Measurements from ENCODE around the gene SHCBP1. TPM values are rescaled to one million over a fixed set of nuclear protein-coding genes. Genes with fewer than 3 reads are reported as not detected.

Gene SHCBP1
- total RNA-seq, 4 donors from 2014 or later = 0.13 to 0.83 (median 0.35) TPM

DNA sequence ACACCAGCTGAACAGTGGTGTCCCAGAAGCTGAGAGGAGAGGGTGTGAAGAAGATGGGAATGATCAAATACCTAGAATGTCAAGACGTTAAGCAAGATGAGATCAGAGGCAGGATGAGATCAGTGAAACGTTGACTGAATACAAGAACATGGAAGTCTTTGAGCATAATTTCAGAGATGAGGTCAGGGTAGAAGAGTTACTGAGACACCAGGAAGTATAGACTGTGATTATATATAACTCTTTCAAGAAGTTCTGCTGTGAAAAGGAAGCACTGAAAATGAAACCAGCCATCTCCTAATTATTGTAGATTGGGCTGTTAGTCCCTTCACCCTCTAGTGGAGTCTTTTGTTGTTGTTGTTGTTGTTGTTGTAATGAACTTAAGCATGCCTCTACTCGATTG, 9.1 kb downstream of the SHCBP1 start:
- H3K36me3 ChIP-seq = no peaks in the 10 kb centered on the region
- H3K9me3 ChIP-seq = no peaks in the 10 kb centered on the region
- DNase-seq (ENCODE audit: extremely low spot score) = no peak
- no peaks in the 10 kb centered on the region for H3K27me3 ChIP-seq
- no peak overlapping the region for H3K4me3 ChIP-seq
- H3K4me1 ChIP-seq = peaks cover 0 to 7% (median 2%) of the 10 kb centered on the region in 4 donors
- TF ChIP-seq, protein P1, sequence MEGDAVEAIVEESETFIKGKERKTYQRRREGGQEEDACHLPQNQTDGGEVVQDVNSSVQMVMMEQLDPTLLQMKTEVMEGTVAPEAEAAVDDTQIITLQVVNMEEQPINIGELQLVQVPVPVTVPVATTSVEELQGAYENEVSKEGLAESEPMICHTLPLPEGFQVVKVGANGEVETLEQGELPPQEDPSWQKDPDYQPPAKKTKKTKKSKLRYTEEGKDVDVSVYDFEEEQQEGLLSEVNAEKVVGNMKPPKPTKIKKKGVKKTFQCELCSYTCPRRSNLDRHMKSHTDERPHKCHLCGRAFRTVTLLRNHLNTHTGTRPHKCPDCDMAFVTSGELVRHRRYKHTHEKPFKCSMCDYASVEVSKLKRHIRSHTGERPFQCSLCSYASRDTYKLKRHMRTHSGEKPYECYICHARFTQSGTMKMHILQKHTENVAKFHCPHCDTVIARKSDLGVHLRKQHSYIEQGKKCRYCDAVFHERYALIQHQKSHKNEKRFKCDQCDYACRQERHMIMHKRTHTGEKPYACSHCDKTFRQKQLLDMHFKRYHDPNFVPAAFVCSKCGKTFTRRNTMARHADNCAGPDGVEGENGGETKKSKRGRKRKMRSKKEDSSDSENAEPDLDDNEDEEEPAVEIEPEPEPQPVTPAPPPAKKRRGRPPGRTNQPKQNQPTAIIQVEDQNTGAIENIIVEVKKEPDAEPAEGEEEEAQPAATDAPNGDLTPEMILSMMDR (IDR thresholded peaks at IDR 0.05) = no peak
- TF ChIP-seq POLR2AphosphoS5 (IDR thresholded peaks at IDR 0.05) = no peak
- TF ChIP-seq POLR2A (IDR thresholded peaks at IDR 0.05; ENCODE audit: low read depth) = no peak
- TF ChIP-seq EP300 (IDR thresholded peaks at IDR 0.05) = no peak
- no peak overlapping the region for H3K27ac ChIP-seq (replicated peaks in 1 of 4)
- WGBS = 66% methylated on average over 3 of the region's 3 CpGs
- intact Hi-C loops (cut with DNase I) = no loop called here

DNA sequence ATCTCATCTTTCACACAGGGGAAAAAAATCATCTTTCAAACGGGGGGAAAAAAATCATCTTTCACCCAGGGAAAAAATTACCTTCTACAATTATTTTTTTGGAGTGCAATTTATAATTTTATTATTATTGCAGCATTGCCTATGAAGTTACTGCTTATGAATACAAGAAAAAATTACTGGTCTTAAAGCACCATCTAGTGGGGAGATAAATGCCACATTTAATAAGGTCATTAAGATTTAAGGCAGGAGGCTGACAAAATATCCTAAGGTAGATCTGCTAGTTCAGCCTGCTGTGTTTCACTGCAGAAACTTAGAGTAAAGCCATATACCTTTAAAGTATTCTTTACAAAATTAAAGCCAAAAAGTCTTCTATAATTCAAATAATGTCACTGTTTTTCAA, 13.7 kb downstream of the SHCBP1 start:
- intact Hi-C loops (cut with DNase I) = loop anchor here (2.0 kb wide), 1 partner anchor 53 kb away; no protein-coding TSS in a partner anchor
- 65% methylated on average over 1 of the region's 1 CpG for WGBS
- no peak for DNase-seq (ENCODE audit: extremely low spot score)

DNA sequence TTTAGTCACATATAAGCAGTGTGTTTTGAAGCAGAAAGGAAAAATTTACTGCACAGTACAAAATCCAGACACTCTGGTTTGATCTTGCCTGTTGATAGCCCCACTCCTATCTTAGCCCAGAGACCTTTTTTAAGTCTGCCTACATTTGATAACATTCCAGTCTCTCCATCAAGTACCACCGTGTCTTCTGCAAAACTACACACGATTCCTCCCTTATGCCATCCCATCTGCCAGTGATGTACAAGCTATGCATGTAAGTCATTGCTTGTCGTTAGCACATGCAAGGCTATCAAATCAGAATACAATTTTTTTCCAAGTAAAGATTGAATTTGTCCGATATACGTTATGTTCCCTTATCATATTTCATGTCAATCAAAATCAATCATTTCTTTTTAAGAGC, 14.9 kb downstream of the SHCBP1 start:
- Histone ChIP-seq H3K27ac (replicated peaks in 1 of 4) (no peak overlapping the region), H3K36me3 (no peaks in the 10 kb centered on the region), H3K9me3 (no peaks in the 10 kb centered on the region), H3K4me1 (no peaks in the 10 kb centered on the region), H3K4me3 (no peak overlapping the region), H3K27me3 (no peaks in the 10 kb centered on the region)
- no peak for DNase-seq (ENCODE audit: extremely low spot score)
- no peak for TF ChIP-seq POLR2AphosphoS5 (IDR thresholded peaks at IDR 0.05)
- TF ChIP-seq, protein P1 (IDR thresholded peaks at IDR 0.05) = no peak
- no peak for TF ChIP-seq EP300 (IDR thresholded peaks at IDR 0.05)
- TF ChIP-seq POLR2A (IDR thresholded peaks at IDR 0.05; ENCODE audit: low read depth) = no peak
- 93% methylated on average over 5 of the region's 5 CpGs for WGBS
- intact Hi-C loops (cut with DNase I) = loop anchor here (2.0 kb wide), 1 partner anchor 51 kb away; no protein-coding TSS in a partner anchor

More for the DNA sequence above, 13.7 kb downstream of the SHCBP1 start:
- TF ChIP-seq, protein P1 (IDR thresholded peaks at IDR 0.05) = peak; percentile 33 to 46 (median 46)
- no peak for TF ChIP-seq EP300 (IDR thresholded peaks at IDR 0.05)
- no peak for TF ChIP-seq POLR2AphosphoS5 (IDR thresholded peaks at IDR 0.05)
- TF ChIP-seq POLR2A (IDR thresholded peaks at IDR 0.05; ENCODE audit: low read depth) = no peak
- no peaks in the 10 kb centered on the region for H3K4me1 ChIP-seq
- H3K27ac ChIP-seq (replicated peaks in 1 of 4) = no peak overlapping the region
- no peak overlapping the region for H3K4me3 ChIP-seq
- no peaks in the 10 kb centered on the region for H3K9me3 ChIP-seq
- H3K27me3 ChIP-seq = no peaks in the 10 kb centered on the region
- no peaks in the 10 kb centered on the region for H3K36me3 ChIP-seq

DNA sequence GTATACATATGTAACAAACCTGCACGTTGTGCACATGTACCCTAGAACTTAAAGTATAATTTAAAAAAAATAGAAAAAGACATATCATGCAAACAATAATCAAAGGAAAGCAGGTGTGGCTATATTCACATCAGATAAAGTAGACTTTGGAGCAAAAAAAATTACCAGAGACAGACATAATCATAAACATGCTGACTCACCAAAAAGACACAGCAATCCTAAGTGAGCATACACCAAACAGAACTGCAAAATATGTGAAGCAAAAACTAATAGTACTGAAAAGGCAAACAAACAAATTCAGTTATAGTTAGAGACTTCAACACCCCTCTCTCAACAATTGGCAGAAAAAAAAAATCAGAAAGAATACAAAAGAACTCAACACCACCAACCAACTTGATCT, 29.9 kb downstream of the SHCBP1 start:
- peaks cover 0 to 8% (median 1%) of the 10 kb centered on the region in 4 donors for H3K9me3 ChIP-seq
- no peaks in the 10 kb centered on the region for H3K27me3 ChIP-seq
- no peak overlapping the region for H3K4me3 ChIP-seq
- no peak for TF ChIP-seq EP300 (IDR thresholded peaks at IDR 0.05)
- TF ChIP-seq POLR2A (IDR thresholded peaks at IDR 0.05; ENCODE audit: low read depth) = no peak
- TF ChIP-seq POLR2AphosphoS5 (IDR thresholded peaks at IDR 0.05) = no peak
- TF ChIP-seq, protein P1 (IDR thresholded peaks at IDR 0.05) = no peak
- no peaks in the 10 kb centered on the region for H3K36me3 ChIP-seq
- DNase-seq (ENCODE audit: extremely low spot score) = no peak
- 89% methylated on average over 1 of the region's 1 CpG for WGBS
- intact Hi-C loops (cut with DNase I) = no loop called here
- H3K4me1 ChIP-seq = no peaks in the 10 kb centered on the region
- no peak overlapping the region for H3K27ac ChIP-seq (replicated peaks in 1 of 4)

DNA sequence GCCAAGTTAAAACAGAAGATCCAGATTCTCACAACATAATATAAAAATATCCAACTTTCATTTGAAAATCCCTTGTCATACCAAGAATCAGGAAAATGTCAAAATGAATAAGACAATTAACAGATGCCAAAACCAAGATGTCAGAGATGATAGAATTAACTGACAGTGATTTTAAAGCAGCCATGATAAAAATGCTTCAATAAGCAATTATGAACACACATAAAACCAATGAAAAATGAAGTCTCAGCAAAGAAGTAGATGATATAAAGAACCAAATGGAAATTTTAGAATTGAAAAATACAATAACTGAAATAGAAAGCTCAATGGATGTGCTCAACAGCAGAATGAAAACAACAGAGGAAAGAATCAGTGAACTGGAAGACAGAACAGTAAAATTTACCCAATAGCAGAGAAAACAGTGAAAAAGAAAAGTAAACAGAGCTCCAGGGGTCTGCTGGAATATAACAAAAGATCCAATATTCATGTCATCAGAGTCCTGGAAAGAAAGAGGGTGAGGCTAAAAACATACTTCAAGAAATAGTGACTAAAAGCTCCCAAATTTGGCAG, 35.1 kb downstream of the SHCBP1 start:
- no peak overlapping the region for H3K27ac ChIP-seq (replicated peaks in 1 of 4)
- H3K36me3 ChIP-seq = no peaks in the 10 kb centered on the region
- no peak overlapping the region for H3K4me3 ChIP-seq
- TF ChIP-seq, protein P1 (IDR thresholded peaks at IDR 0.05) = no peak
- TF ChIP-seq EP300 (IDR thresholded peaks at IDR 0.05) (no peak), POLR2A (IDR thresholded peaks at IDR 0.05; ENCODE audit: low read depth) (no peak), POLR2AphosphoS5 (IDR thresholded peaks at IDR 0.05) (no peak)
- no peaks in the 10 kb centered on the region for H3K4me1 ChIP-seq
- intact Hi-C loops (cut with DNase I) = no loop called here
- no peaks in the 10 kb centered on the region for H3K27me3 ChIP-seq
- DNase-seq (ENCODE audit: extremely low spot score) = no peak
- peaks cover 0 to 14% (median 5%) of the 10 kb centered on the region in 4 donors for H3K9me3 ChIP-seq

Measured in esophagus muscularis mucosa (tissue), 4 donors.